ENCODE results near the gene POM121. TPM values are rescaled to one million over a fixed set of nuclear protein-coding genes. Genes with fewer than 3 reads are reported as not detected.

The POM121 gene
- polyA plus RNA-seq, 3 donors, result 3.4 to 18.8 (median 5.1) TPM

GRCh38 chr7:72919256-72919775 is 5.6 kb upstream of the POM121 start:
- DNase-seq, result no peak
- Histone ChIP-seq H3K4me3 (replicated peaks in 1 of 3; ENCODE audit: low read depth in 2 of 3, low read length in 3 of 3) (no peak overlapping the region), H4K20me1 (ENCODE audit: insufficient read depth, low read length) (peaks cover 19% of the 10 kb centered on the region), H3K4me1 (ENCODE audit: control insufficient read depth in 1 of 2, insufficient read depth in 2 of 2, low read length in 2 of 2) (peaks cover 4 to 7% of the 10 kb centered on the region in 2 donors), H3K4me2 (replicated peaks; ENCODE audit: extremely low read depth, low read length, poor library complexity, severe bottlenecking) (no peak overlapping the region), H3K27ac (ENCODE audit: low read depth in 1 of 2, low read length in 2 of 2) (no peak overlapping the region), H3K79me2 (ENCODE audit: insufficient read depth, low read length) (peaks cover 59% of the 10 kb centered on the region), H3K9me3 (replicated peaks in 1 of 2; ENCODE audit: control insufficient read depth in 1 of 2, insufficient read depth in 1 of 2, low read length in 2 of 2) (no peaks in the 10 kb centered on the region), H3K36me3 (replicated peaks in 1 of 2; ENCODE audit: control insufficient read depth in 1 of 2, insufficient read depth in 2 of 2, low read length in 2 of 2) (peaks cover 3 to 22% of the 10 kb centered on the region in 2 donors), H2AFZ (ENCODE audit: insufficient read depth, low read depth, low read length, poor library complexity, severe bottlenecking) (no peak overlapping the region), H3K27me3 (ENCODE audit: control insufficient read depth in 2 of 2, insufficient read depth in 2 of 2, low read length in 2 of 2) (no peaks in the 10 kb centered on the region), H3K9ac (ENCODE audit: insufficient read depth, low read length, poor library complexity, severe bottlenecking) (no peak overlapping the region)
- H3K9me3 Mint-ChIP-seq, result no peaks in the 10 kb centered on the region
- peaks cover 0 to 2% (median 0%) of the 10 kb centered on the region in 3 donors for H3K27me3 Mint-ChIP-seq (ENCODE audit: low read depth in 3 of 3)
- 100% methylated on average over 4 of the region's 4 CpGs for WGBS (ENCODE audit: insufficient coverage)
- H3K36me3 Mint-ChIP-seq, result peaks cover 36 to 52% of the 10 kb centered on the region in 2 donors
- H3K4me3 Mint-ChIP-seq, result no peak overlapping the region
- peak overlapping the region in 1 of 7 donors; percentile 74 for H3K27ac Mint-ChIP-seq
- intact Hi-C loops (cut with micrococcal nuclease), result loop anchor here in 1 of 2 donors (10.0 kb wide), 1 partner anchor 95 kb away; the partner anchor contains the start of gene TYW1B
- no peak for TF ChIP-seq CTCF (IDR thresholded peaks at IDR 0.05)
- H3K4me1 Mint-ChIP-seq, result peaks cover 8% of the 10 kb centered on the region

GRCh38 chr7:72924386-72924732 is 536 bp upstream of the POM121 start:
- no CpG with 5 or more reads among the region's 5 CpGs for WGBS (ENCODE audit: insufficient coverage)
- no peaks in the 10 kb centered on the region for H4K20me1 ChIP-seq (ENCODE audit: insufficient read depth, low read length)
- Mint-ChIP-seq H3K4me1 (peaks cover 13% of the 10 kb centered on the region), H3K4me3 (peak overlapping the region; percentile 97 to 99), H3K36me3 (peaks cover 48 to 57% of the 10 kb centered on the region in 2 donors), H3K27ac (peak overlapping the region; percentile 99), H3K27me3 (ENCODE audit: low read depth in 3 of 3) (peaks cover 0 to 2% (median 2%) of the 10 kb centered on the region in 3 donors), H3K9me3 (peaks cover 0 to 2% (median 0%) of the 10 kb centered on the region in 7 donors)
- DNase-seq, result no peak
- H3K9ac ChIP-seq (ENCODE audit: insufficient read depth, low read length, poor library complexity, severe bottlenecking), result peak overlapping the region; percentile 89
- no peaks in the 10 kb centered on the region for H3K9me3 ChIP-seq (replicated peaks in 1 of 2; ENCODE audit: control insufficient read depth in 1 of 2, insufficient read depth in 1 of 2, low read length in 2 of 2)
- H2AFZ ChIP-seq (ENCODE audit: insufficient read depth, low read depth, low read length, poor library complexity, severe bottlenecking), result peak overlapping the region; percentile 93
- peaks cover 22 to 39% of the 10 kb centered on the region in 2 donors for H3K36me3 ChIP-seq (replicated peaks in 1 of 2; ENCODE audit: control insufficient read depth in 1 of 2, insufficient read depth in 2 of 2, low read length in 2 of 2)
- H3K4me2 ChIP-seq (replicated peaks; ENCODE audit: extremely low read depth, low read length, poor library complexity, severe bottlenecking), result peak overlapping the region; percentile 91
- peak overlapping the region; percentile 62 to 95 (median 77) for H3K4me3 ChIP-seq (replicated peaks in 1 of 3; ENCODE audit: low read depth in 2 of 3, low read length in 3 of 3)
- H3K79me2 ChIP-seq (ENCODE audit: insufficient read depth, low read length), result peaks cover 62% of the 10 kb centered on the region
- TF ChIP-seq CTCF (IDR thresholded peaks at IDR 0.05), result no peak
- H3K4me1 ChIP-seq (ENCODE audit: control insufficient read depth in 1 of 2, insufficient read depth in 2 of 2, low read length in 2 of 2), result peaks cover 14 to 17% of the 10 kb centered on the region in 2 donors
- intact Hi-C loops (cut with micrococcal nuclease), result loop anchor here in 1 of 2 donors (10.0 kb wide), 1 partner anchor 760 kb away; the partner anchor contains the start of genes BUD23 and DNAJC30
- H3K27me3 ChIP-seq (ENCODE audit: control insufficient read depth in 2 of 2, insufficient read depth in 2 of 2, low read length in 2 of 2), result no peaks in the 10 kb centered on the region
- peak overlapping the region; percentile 92 to 95 for H3K27ac ChIP-seq (ENCODE audit: low read depth in 1 of 2, low read length in 2 of 2)
